HG02759 (cell line): ENCODE measurements around the gene RARB.

Source experiments
- ATAC-seq: cut with Tn5 transposase; IDR thresholded peaks from one replicate; pipeline ENCODE4 v1.9.1; 2021; ENCODE audit warnings: mild to moderate bottlenecking, moderate library complexity; ENCODE audit not compliant: unreplicated experiment

Gene RARB

DNA sequence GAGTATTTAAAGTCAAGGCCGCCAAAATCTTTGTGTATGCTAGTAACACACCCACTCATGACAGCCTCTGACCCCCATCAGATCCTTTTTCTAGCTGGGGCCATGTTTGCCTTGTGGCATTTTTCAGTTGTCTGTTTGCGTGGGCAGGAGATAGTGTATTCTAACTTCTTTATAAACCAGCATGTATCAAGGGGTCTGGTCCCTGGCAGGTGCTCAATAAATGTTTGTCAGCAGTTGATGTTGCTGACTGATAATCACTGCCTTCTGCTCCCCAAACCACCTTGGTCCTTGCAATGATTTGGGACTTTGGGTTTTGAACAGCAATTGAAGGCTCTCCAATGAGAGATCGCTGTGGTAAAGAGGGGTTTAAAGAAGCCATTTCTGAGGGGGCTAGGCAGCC, 19.2 kb downstream of the RARB start:
- no peak for ATAC-seq

- ATAC-seq = no peak
Measured at GRCh38 chr3:25447925-25448324, 19.9 kb downstream of the RARB start.

DNA sequence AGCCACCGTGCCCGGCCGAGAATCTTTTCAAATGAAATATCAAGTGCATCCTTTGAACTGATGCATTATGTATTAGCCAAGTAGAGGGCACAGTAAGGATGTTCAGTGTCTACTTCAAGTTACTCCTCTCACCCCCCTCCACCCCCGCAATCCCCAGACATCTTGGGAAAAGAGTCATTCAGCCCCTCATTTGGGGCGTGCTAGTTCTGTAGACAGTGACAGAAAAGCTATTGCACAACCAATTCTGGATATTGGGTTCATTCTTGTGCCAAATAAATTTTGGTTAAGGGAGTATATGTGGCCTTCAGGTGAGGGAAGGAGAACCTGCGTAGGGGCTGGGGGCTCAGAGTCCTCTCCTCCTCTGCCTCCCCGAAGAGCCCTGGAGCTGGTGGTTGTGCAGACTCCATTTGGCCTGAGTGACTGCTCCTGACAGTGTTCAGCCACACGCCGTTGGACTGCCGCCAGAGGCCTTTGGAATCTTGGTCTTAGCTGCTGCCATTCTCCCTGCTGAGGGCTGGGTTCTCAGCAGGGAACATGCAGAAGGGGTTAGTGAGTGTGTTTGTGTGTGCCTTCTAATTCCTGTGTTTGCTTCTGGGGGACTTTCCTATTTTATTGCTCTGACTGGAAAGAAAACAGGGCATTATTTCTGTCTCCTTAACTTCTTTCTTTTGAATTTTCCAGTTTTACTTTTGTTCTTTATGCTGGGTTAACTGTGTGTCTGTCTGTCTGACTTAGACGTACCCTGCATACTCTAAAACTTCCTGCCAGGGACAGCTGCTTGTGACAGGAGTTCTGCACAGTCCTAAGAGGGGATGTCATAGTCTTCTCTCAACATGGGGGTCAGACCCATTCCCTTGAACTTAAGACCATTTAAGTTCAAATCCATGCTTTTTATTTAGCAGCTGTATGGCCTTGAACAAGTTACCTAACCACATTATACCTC, 21.0 kb downstream of the RARB start:
- no peak for ATAC-seq

DNA sequence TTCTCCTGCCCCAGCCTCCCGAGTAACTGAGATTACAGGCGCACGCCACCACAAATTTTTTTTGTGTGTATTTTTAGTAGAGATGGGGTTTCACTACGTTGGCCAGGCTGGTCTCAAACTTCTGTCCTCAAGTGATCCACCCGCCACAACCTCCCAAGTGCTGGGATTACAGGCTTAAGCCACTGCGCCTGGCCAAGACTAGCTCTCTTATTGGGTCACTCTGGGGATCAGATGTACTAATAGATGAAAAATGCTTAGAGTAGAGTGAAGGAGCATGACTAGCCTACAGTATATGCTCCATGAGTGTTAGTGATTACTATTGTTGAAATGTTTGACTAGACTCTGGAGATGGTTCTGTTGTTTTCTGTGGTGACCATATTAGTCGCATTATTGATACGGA, 21.8 kb downstream of the RARB start:
- no peak for ATAC-seq

DNA sequence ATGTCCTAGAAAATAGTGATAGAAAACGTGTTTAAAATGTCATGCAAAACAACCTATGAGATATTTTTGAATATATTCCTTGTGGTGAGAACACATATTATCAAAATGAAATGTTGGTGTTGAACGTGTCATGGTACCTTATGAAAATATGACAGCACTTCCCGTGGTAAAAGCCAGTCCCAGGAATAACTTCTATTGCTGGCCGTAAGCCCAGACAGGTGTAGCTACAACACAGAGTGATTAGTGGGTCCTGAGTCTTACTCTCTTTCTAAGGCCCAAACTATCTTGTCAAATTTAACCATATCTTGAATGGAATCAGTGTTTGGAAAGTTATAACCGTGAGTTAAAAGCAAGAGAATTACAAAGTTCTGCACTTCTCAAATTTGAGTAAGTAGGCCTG, 24.1 kb downstream of the RARB start:
- ATAC-seq = no peak

GRCh38 chr3:25452740-25453139, 24.7 kb downstream of the RARB start:
- no peak for ATAC-seq

GRCh38 chr3:25453619-25454004, 25.5 kb downstream of the RARB start:
- ATAC-seq = no peak

- ATAC-seq = no peak
Measured at GRCh38 chr3:25454005-25454927, 26.2 kb downstream of the RARB start.

- no peak for ATAC-seq
Measured at GRCh38 chr3:25455441-25456132, 27.5 kb downstream of the RARB start.

DNA sequence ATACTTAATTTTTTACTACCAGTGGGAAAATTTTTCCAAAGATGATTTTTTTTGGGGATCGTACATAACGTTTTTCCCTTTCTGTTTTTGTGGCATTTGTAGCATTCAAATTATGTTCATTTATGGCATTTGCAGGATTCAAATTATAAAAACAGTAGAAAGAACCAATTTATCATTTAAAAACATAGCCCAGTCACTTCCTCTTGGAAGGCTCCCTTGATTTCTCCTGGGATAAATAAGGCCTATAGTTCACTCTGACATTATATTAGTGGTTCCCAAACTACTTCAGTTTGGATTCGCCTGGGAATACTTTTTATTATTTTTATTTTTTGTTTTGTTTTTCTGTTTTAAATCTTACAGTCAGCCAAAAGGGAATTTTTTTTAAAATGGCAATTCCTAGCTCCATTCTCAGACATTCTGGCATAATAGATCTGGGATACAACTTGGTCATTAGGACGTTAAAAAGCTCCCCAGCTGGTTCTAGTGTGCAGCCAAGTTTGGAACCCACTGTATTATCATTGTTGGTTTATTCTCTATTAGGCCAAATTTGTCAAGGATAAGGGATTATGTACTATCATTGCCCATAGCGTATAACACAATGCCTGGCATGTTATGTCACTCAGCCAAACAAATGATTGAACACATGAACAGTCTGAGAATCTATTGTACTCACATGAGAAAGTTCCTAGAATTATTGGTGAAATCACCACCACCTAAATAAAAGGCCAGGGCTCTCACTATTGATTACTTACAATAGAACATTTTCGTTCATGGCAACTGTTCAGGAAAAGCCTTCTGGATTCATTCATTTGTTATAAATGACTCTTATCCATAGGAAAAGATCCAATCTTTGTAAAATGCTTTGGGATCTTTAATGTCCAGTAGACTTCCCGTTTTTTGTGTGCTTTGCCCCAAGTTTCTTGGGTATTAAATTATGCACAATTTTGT, 28.9 kb downstream of the RARB start:
- ATAC-seq = no peak

DNA sequence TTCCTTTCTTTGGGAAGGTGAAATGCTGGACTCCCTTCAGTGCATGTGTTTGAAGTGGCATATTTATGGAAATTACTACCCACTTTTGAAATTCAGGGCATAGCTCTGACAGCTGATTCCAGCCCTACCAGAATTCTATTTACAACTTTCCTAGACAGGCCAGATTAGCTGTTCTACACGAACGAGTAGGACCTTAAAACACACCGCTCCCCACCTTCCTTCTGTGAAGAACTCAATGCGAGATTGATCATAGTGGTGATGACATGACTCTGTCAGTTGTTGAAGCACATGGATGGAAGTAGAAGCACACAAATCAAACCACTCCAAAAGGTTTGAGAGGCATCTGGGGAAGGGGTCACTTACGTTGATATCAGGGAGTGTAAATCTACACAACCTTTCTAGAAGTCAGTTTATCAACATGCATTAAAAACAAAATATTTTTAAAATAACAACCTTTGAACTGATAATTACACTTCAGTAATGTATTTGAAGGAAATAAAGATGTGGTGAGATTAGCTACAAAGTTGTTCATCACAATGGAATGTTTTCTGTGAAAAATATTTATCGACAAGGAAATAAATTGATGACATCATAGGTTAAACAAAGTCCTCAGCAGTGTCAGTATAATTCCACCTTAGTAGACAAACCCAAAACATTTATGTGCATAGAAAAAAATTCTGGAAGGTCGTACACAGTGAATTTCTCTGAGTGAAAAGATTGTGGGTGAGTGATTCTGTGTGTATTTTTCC, 29.8 kb downstream of the RARB start:
- no peak for ATAC-seq

DNA sequence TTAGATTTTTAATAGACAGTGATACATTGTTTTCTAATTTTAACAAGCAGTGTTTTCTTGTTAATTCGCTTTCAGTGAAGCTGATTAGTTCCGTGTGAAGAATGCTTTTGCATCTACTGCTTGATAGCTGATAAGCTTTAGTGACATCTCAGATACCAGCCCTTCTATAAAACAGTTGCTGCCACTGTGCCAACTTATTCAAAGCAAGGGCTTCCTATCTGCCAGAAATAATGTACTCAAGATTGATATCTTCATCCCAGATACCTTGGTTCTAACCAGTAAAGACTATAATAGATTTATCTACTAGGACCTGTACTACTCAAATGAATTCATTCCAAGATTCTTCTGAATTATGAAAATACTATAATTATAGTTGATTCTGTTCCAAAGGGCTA, 30.4 kb downstream of the RARB start:
- ATAC-seq = no peak

DNA sequence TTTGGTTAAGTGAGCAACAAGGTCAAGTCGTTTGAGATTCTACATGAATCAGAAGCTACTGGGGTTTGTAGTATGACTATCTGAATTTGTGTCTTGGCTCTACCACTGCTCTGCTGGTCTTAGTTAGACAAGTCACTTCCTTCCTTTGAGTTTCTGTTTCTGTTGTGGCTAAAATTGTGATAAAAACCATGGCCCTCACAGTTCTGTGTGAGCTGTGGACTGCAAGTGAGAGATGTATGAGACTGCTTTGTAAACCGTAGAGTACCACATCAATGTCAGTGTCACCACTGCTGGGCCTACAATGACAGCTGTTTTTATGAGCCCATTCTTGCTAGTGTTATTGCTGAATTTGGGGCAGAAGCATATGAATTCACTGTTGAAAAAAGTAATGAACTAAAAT, 32.7 kb downstream of the RARB start:
- ATAC-seq = peak; percentile 94

GRCh38 chr3:25461946-25462345, 33.9 kb downstream of the RARB start:
- ATAC-seq = no peak

DNA sequence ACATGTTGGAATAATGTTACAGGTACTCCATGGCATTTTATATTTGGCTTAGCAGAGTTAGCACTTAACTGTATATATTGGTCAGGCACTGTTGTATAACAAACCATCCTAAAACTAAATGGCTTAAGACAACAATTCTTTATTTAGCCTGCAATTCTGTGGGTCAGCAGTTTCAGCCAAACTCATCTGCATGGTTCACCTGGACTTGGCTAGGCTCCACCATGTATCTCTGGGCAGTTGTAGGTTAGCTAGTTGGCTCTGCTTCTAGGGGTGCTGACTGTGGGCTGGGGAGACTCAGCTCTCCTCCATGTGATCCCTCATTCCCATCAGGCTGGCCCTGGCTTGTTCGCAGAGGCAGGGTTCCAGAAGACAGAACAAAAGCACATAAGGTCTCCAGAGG, 34.4 kb downstream of the RARB start:
- ATAC-seq = no peak

DNA sequence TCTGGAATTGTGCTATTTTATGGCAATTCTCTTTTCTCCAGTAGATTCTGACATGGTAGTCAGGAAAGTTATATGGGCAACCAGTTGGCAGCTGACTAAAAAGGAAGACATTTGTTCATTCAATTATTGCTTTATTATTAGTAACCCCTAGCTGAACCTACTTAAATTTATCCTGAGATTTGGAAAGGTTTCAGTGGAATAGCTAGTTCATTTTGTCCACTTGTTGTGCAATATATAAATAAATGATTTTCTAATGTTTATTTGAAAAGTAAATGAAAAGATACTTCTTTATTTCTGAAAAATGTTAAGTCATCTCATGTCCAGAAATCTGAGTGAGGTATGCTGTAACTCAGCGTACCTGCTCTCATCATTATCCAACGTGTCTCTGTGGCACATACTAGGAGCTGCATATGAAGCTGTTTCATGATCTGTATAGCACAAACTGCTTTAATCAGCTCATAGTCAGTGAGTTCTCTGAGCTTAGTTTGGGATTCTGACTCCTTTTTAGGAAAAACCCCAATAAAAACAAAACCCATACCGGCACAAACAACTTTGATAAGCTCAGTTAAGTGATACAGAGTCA, 35.9 kb downstream of the RARB start:
- no peak for ATAC-seq

DNA sequence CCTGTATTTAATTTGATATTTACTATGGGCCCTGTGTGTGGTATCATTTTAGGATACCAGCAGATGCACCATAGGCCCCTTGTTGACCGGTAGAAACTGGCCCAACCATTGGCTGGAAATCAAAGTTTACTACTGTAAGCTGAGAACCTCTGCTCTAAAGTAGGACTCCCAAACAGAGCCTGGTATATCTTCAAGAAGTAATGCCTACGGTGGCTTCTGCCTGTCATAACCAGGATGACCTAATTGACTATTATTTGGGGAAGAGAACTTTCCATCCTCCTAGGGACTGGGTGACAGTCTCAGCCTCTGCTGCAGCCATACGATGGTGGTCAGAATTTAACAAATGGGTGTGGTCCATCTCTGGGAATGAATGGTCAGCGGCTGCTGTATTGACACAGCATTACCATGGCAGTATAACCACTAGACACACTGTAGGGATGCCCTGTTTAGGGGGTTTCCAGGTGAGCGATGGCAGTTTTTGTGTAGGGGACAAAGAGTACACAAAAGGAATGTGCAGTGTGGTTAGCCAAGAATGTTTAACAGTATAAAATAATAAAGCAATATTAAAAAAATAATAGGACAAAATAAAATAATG, 37.3 kb downstream of the RARB start:
- ATAC-seq = no peak

GRCh38 chr3:25468866-25469319, 40.8 kb downstream of the RARB start:
- ATAC-seq = no peak

DNA sequence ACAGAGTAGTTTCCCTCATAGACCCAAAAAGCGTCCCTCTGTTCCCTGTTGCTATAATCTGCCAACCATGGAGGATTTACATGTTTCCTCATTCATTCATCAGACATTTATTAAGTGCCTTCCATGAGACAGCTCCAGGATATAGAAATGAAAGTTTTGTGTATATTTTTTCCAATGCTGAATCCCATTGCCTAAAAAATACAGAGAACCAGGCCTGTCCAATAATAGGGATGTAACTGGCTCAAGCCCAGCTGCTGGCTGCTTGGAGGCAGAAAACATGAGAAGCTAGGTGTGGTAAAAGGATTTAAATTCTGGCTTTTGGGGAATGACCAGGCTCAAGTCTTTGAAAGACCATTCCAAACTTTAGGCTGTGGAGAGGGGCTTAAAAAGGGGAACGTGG, 41.5 kb downstream of the RARB start:
- no peak for ATAC-seq
